GM12878 (cell line): ENCODE results near the gene ANO2.

Source experiments
- ATF3 ChIP-seq: IDR thresholded peaks from 2 replicates; pipeline ENCODE4 v1.6.1; 2011; ENCODE audit warnings: low read depth, mild to moderate bottlenecking, low read length, moderate library complexity, borderline replicate concordance; ENCODE audit errors: extremely low read depth
- BMI1 ChIP-seq: fragments of 450-650 bp; IDR thresholded peaks from 2 replicates; pipeline ENCODE4 v1.6.1; 2016; ENCODE audit warnings: mild to moderate bottlenecking, moderate library complexity, borderline replicate concordance
- CEBPB ChIP-seq, 2 experiments: fragments of 150-350 bp in 1 of 2; IDR thresholded peaks; 2 replicates each; pipeline ENCODE4 v1.6.1; 2012 to 2014; ENCODE audit warnings: low read depth in 2 of 2, low read length in 2 of 2, borderline replicate concordance in 1 of 2, inconsistent platforms in 1 of 2
- CTCF ChIP-seq, 3 experiments: IDR thresholded peaks in 2 of 3; conservative IDR thresholded peaks in 1 of 3; 2 replicates each; pipeline ENCODE4 v1.5.1; 2011; ENCODE audit warnings: low read depth in 3 of 3, low read length in 3 of 3, mild to moderate bottlenecking in 3 of 3, control low read depth in 2 of 3, moderate library complexity in 2 of 3, inconsistent platforms in 1 of 3, mixed read lengths in 1 of 3; ENCODE audit not compliant: control insufficient read depth in 2 of 3, insufficient read depth in 1 of 3; ENCODE audit errors: extremely low read depth in 1 of 3
- GABPA ChIP-seq: IDR thresholded peaks from 2 replicates; pipeline ENCODE4 v1.6.1; 2014; ENCODE audit warnings: antibody characterized with exemption, low read depth, mild to moderate bottlenecking, inconsistent platforms
- KAT2A ChIP-seq: conservative IDR thresholded peaks from 2 replicates; pipeline ENCODE4 v1.6.1; 2011; ENCODE audit warnings: low read depth, low read length; ENCODE audit not compliant: control insufficient read depth
- MYC ChIP-seq: IDR thresholded peaks from 2 replicates; pipeline ENCODE4 v1.6.1; 2011; ENCODE audit warnings: mild to moderate bottlenecking, low read length, moderate library complexity, inconsistent platforms; ENCODE audit not compliant: insufficient read depth, insufficient replicate concordance, insufficient read length, severe bottlenecking
- POLR2A ChIP-seq: IDR thresholded peaks from 2 replicates; pipeline ENCODE4 v1.6.1; 2011; ENCODE audit warnings: low read depth, mild to moderate bottlenecking, low read length
- RBBP5 ChIP-seq: fragments of 200-600 bp; sonication (generic); conservative IDR thresholded peaks from 2 replicates; pipeline ENCODE4 v1.6.1; 2016
- RELB ChIP-seq: fragments of 450-650 bp; IDR thresholded peaks from 2 replicates; pipeline ENCODE4 v1.6.1; 2017; ENCODE audit warnings: low read depth, mild to moderate bottlenecking, moderate library complexity
- SRF ChIP-seq, 2 experiments: IDR thresholded peaks; 2 replicates each; pipeline ENCODE4 v1.6.1; 2011; ENCODE audit warnings: low read depth in 2 of 2, low read length in 2 of 2, mild to moderate bottlenecking in 1 of 2, moderate library complexity in 1 of 2

- TF ChIP-seq KAT2A (no peak), RELB (no peak), CEBPB (IDR thresholded peaks at IDR 0.05; ENCODE audit: borderline replicate concordance in 1 of 2, low read depth in 2 of 2, low read length in 2 of 2) (no peak), SRF (IDR thresholded peaks at IDR 0.05; ENCODE audit: low read depth in 2 of 2, low read length in 2 of 2) (no peak), CTCF (IDR thresholded peaks at IDR 0.05 in 2 of 3, conservative IDR thresholded peaks at IDR 0.05 in 1 of 3; ENCODE audit: control insufficient read depth in 2 of 3, extremely low read depth in 1 of 3, insufficient read depth in 1 of 3, low read depth in 3 of 3, low read length in 3 of 3) (no peak), GABPA (no peak), MYC (no peak), ATF3 (no peak), RBBP5 (no peak), POLR2A (no peak), BMI1 (no peak)
These were observed 330.8 kb downstream of the ANO2 start for GRCh38 chr12:5614256-5614655.
